Smooth muscle cell (in vitro differentiated cells): ENCODE measurements around the gene KPNA3. TPM values are rescaled to one million over a fixed set of nuclear protein-coding genes. Genes with fewer than 3 reads are reported as not detected.
A peak's percentile ranks its signal among the peaks of the same experiment; 100 is the strongest.

ENCODE experiments used
- DNase-seq: peaks from one replicate; lab custom pipeline; 2025; ENCODE audit not compliant: unreplicated experiment; lab: John Stamatoyannopoulos, UW
- H2AFZ ChIP-seq: fragments of 200-600 bp; sonication (generic); 2 replicates; pipeline ENCODE4 v1.6.0; 2016; ENCODE audit warnings: antibody characterized with exemption, low read depth, mild to moderate bottlenecking
- H3F3A ChIP-seq: fragments of 200-600 bp; sonication (generic); 2 replicates; pipeline ENCODE4 v1.6.0; 2017; ENCODE audit warnings: antibody characterized with exemption, low read depth
- H3K27ac ChIP-seq: fragments of 200-600 bp; sonication (generic); 2 replicates; pipeline ENCODE4 v1.5.1; 2016; ENCODE audit warnings: low read depth, mild to moderate bottlenecking
- H3K27me3 ChIP-seq: fragments of 200-600 bp; sonication (generic); 2 replicates; pipeline ENCODE4 v1.6.1; 2016; ENCODE audit warnings: low read depth, mild to moderate bottlenecking
- H3K36me3 ChIP-seq: fragments of 200-600 bp; sonication (generic); 2 replicates; pipeline ENCODE4 v1.5.1; 2016; ENCODE audit warnings: low read depth
- H3K4me1 ChIP-seq: fragments of 200-600 bp; sonication (generic); 2 replicates; pipeline ENCODE4 v1.5.1; 2016; ENCODE audit warnings: low read depth
- H3K4me2 ChIP-seq: fragments of 200-600 bp; sonication (generic); 2 replicates; pipeline ENCODE4 v1.6.0; 2016; ENCODE audit warnings: mild to moderate bottlenecking
- H3K4me3 ChIP-seq: fragments of 200-600 bp; sonication (generic); 2 replicates; pipeline ENCODE4 v1.5.1; 2016; ENCODE audit warnings: mild to moderate bottlenecking
- H3K79me2 ChIP-seq: fragments of 200-600 bp; sonication (generic); 2 replicates; pipeline ENCODE4 v1.6.0; 2016; ENCODE audit warnings: low read depth, mild to moderate bottlenecking
- H3K9ac ChIP-seq: fragments of 200-600 bp; sonication (generic); 2 replicates; pipeline ENCODE4 v1.6.0; 2016; ENCODE audit warnings: low read depth
- H3K9me3 ChIP-seq: fragments of 200-600 bp; sonication (generic); replicated peaks from 2 replicates; pipeline ENCODE4 v1.5.1; 2016; ENCODE audit warnings: low read depth
- H4K20me1 ChIP-seq: fragments of 200-600 bp; sonication (generic); 2 replicates; pipeline ENCODE4 v1.6.0; 2016; ENCODE audit warnings: low read depth
- CTCF ChIP-seq: fragments of 200-600 bp; sonication (generic); IDR thresholded peaks from 2 replicates; pipeline ENCODE4 v1.5.1; 2017; ENCODE audit warnings: borderline replicate concordance, mild to moderate bottlenecking, antibody characterized with exemption; ENCODE audit not compliant: insufficient read depth, poor library complexity, severe bottlenecking
- WGBS: methylation state at CpG from one replicate; pipeline ENCODE4 v1.1.7; 2016; ENCODE audit warnings: low lambda C conversion rate; 5-methylcytosine and 5-hydroxymethylcytosine counted together
- polyA plus RNA-seq: library from polyadenylated mRNA; unstranded; fragments of >200 nt; fragmentation: Nextera tagmentation; extraction: Ambion mirVana; gene quantifications from 2 replicates; pipeline ENCODE4 v1.2.1, GENCODE V29; 2016
- total RNA-seq: library from RNA; depleted of rRNA; stranded (reverse); fragments of >200 nt; gene quantifications from 2 replicates; pipeline ENCODE4 v1.2.3, GENCODE V29; 2014

Gene KPNA3
- total and polyA plus RNA-seq, 2 experiments from 2014 or later = 22.7 to 38.9 TPM

- 92% methylated on average over 4 of the region's 4 CpGs for WGBS
- DNase-seq = no peak
Measured at GRCh38 chr13:49838989-49839388, 46.5 kb upstream of the KPNA3 start.

GRCh38 chr13:49836516-49836915 lies 44.0 kb upstream of the KPNA3 start:
- H3K4me2 ChIP-seq = no peak overlapping the region
- TF ChIP-seq CTCF = no peak
- no peak for DNase-seq
- H3K79me2 ChIP-seq = no peaks in the 10 kb centered on the region
- 49% methylated on average over 5 of the region's 5 CpGs for WGBS
- no peaks in the 10 kb centered on the region for H4K20me1 ChIP-seq
- no peak overlapping the region for H3K9ac ChIP-seq
- no peak overlapping the region for H2AFZ ChIP-seq
- H3K4me1 ChIP-seq = peaks cover 11% of the 10 kb centered on the region
- H3K9me3 ChIP-seq = no peaks in the 10 kb centered on the region
- no peak overlapping the region for H3K4me3 ChIP-seq
- no peaks in the 10 kb centered on the region for H3F3A ChIP-seq
- no peaks in the 10 kb centered on the region for H3K27me3 ChIP-seq
- H3K27ac ChIP-seq = peak overlapping the region; percentile 7
- no peaks in the 10 kb centered on the region for H3K36me3 ChIP-seq

More at GRCh38 chr13:49838989-49839388, 46.5 kb upstream of the KPNA3 start:
- no peaks in the 10 kb centered on the region for H4K20me1 ChIP-seq
- H3K9me3 ChIP-seq = no peaks in the 10 kb centered on the region
- H2AFZ ChIP-seq = no peak overlapping the region
- TF ChIP-seq CTCF = no peak
- H3K4me3 ChIP-seq = no peak overlapping the region
- H3K9ac ChIP-seq = no peak overlapping the region
- no peaks in the 10 kb centered on the region for H3K36me3 ChIP-seq
- H3K79me2 ChIP-seq = no peaks in the 10 kb centered on the region
- peaks cover 11% of the 10 kb centered on the region for H3K4me1 ChIP-seq
- H3K27ac ChIP-seq = no peak overlapping the region
- H3K27me3 ChIP-seq = no peaks in the 10 kb centered on the region
- H3K4me2 ChIP-seq = no peak overlapping the region
- no peaks in the 10 kb centered on the region for H3F3A ChIP-seq

GRCh38 chr13:49833402-49833801 lies 40.9 kb upstream of the KPNA3 start:
- no peak for DNase-seq
- no peaks in the 10 kb centered on the region for H3K27me3 ChIP-seq
- no peak for TF ChIP-seq CTCF

GRCh38 chr13:49831455-49831854 lies 39.0 kb upstream of the KPNA3 start:
- Histone ChIP-seq H3K79me2 (no peaks in the 10 kb centered on the region), H3F3A (no peaks in the 10 kb centered on the region), H3K9me3 (no peaks in the 10 kb centered on the region), H3K27ac (no peak overlapping the region), H2AFZ (no peak overlapping the region), H3K36me3 (no peaks in the 10 kb centered on the region), H3K4me1 (peaks cover 4% of the 10 kb centered on the region), H3K27me3 (no peaks in the 10 kb centered on the region), H3K9ac (no peak overlapping the region), H3K4me3 (no peak overlapping the region), H4K20me1 (no peaks in the 10 kb centered on the region), H3K4me2 (no peak overlapping the region)
- DNase-seq = no peak
- no peak for TF ChIP-seq CTCF
- WGBS = 73% methylated on average over 4 of the region's 4 CpGs

More at GRCh38 chr13:49833402-49833801, 40.9 kb upstream of the KPNA3 start:
- H3K4me1 ChIP-seq = peaks cover 11% of the 10 kb centered on the region
- no peaks in the 10 kb centered on the region for H4K20me1 ChIP-seq
- no peak overlapping the region for H3K9ac ChIP-seq
- no peaks in the 10 kb centered on the region for H3K36me3 ChIP-seq
- H3F3A ChIP-seq = no peaks in the 10 kb centered on the region
- H3K9me3 ChIP-seq = no peaks in the 10 kb centered on the region
- H3K79me2 ChIP-seq = no peaks in the 10 kb centered on the region
- no peak overlapping the region for H3K4me3 ChIP-seq
- no peak overlapping the region for H2AFZ ChIP-seq
- H3K27ac ChIP-seq = no peak overlapping the region
- H3K4me2 ChIP-seq = no peak overlapping the region
- 92% methylated on average over 5 of the region's 5 CpGs for WGBS
